H9 (cell line): ENCODE measurements around the gene GPR62. TPM values are rescaled to one million over a fixed set of nuclear protein-coding genes. Genes with fewer than 3 reads are reported as not detected.

ENCODE experiments used
- DNase-seq: peaks from one replicate; pipeline ENCODE4 v3.0.0-alpha.2; 2017
- H2AFZ ChIP-seq: one replicate; pipeline ENCODE4 v1.6.1; 2013; ENCODE audit warnings: mild to moderate bottlenecking, low read length, control low read depth, moderate library complexity
- H2AK5ac ChIP-seq: 2 replicates; pipeline ENCODE4 v1.6.1; 2013; ENCODE audit warnings: low read length, control low read depth, mixed read lengths; ENCODE audit not compliant: insufficient read length
- H2BK120ac ChIP-seq: one replicate; pipeline ENCODE4 v1.6.1; 2013; ENCODE audit warnings: low read depth, mild to moderate bottlenecking, low read length, control low read depth, inconsistent platforms; ENCODE audit not compliant: poor library complexity, severe bottlenecking
- H2BK12ac ChIP-seq: 2 replicates; pipeline ENCODE4 v1.6.1; 2013; ENCODE audit warnings: low read length, control low read depth, mixed read lengths, low read depth; ENCODE audit not compliant: insufficient read length
- H2BK15ac ChIP-seq: 2 replicates; pipeline ENCODE4 v1.6.1; 2013; ENCODE audit warnings: low read depth, low read length, control low read depth
- H2BK20ac ChIP-seq: one replicate; pipeline ENCODE4 v1.6.1; 2013; ENCODE audit warnings: low read depth, mild to moderate bottlenecking, low read length, control low read depth, inconsistent platforms; ENCODE audit not compliant: poor library complexity, severe bottlenecking
- H2BK5ac ChIP-seq: 2 replicates; pipeline ENCODE4 v1.6.1; 2013; ENCODE audit warnings: low read length, control low read depth, mixed read lengths; ENCODE audit not compliant: insufficient read length
- H3K14ac ChIP-seq: 2 replicates; pipeline ENCODE4 v1.6.1; 2013; ENCODE audit warnings: low read length, control low read depth; ENCODE audit not compliant: insufficient read depth
- H3K18ac ChIP-seq: 2 replicates; pipeline ENCODE4 v1.6.1; 2013; ENCODE audit warnings: low read depth, mild to moderate bottlenecking, mixed read lengths, low read length, control low read depth; ENCODE audit not compliant: insufficient read length
- H3K23ac ChIP-seq: 2 replicates; pipeline ENCODE4 v1.6.1; 2013; ENCODE audit warnings: low read length, control low read depth, mixed read lengths, low read depth; ENCODE audit not compliant: insufficient read length
- H3K23me2 ChIP-seq: 2 replicates; pipeline ENCODE4 v1.6.1; 2013; ENCODE audit warnings: low read depth, mild to moderate bottlenecking, mixed read lengths, low read length, control low read depth; ENCODE audit not compliant: insufficient read length, poor library complexity, severe bottlenecking
- H3K27ac ChIP-seq: 2 replicates; pipeline ENCODE4 v1.5.1; 2013; ENCODE audit warnings: low read length, control low read depth, mixed read lengths, low read depth; ENCODE audit not compliant: insufficient read length
- H3K27me3 ChIP-seq: 2 replicates; pipeline ENCODE4 v1.6.1; 2013; ENCODE audit warnings: low read length, control low read depth, inconsistent platforms; ENCODE audit not compliant: insufficient read depth
- H3K4ac ChIP-seq: 2 replicates; pipeline ENCODE4 v1.6.1; 2013; ENCODE audit warnings: low read depth, mild to moderate bottlenecking, control low read depth, inconsistent platforms, low read length, moderate library complexity
- H3K4me1 ChIP-seq: 2 replicates; pipeline ENCODE4 v1.6.1; 2013; ENCODE audit warnings: low read length, control low read depth, inconsistent platforms; ENCODE audit not compliant: insufficient read depth
- H3K4me2 ChIP-seq: 2 replicates; pipeline ENCODE4 v1.6.1; 2013; ENCODE audit warnings: low read length, control low read depth, mixed read lengths; ENCODE audit not compliant: insufficient read length, insufficient read depth
- H3K56ac ChIP-seq: 2 replicates; pipeline ENCODE4 v1.6.1; 2013; ENCODE audit warnings: low read depth, mild to moderate bottlenecking, mixed read lengths, low read length, control low read depth; ENCODE audit not compliant: insufficient read length
- H3K79me1 ChIP-seq: 2 replicates; pipeline ENCODE4 v1.6.1; 2013; ENCODE audit warnings: low read depth, mild to moderate bottlenecking, moderate library complexity, low read length, control low read depth, inconsistent platforms; ENCODE audit not compliant: insufficient read depth, poor library complexity, severe bottlenecking
- H3K79me2 ChIP-seq: 2 replicates; pipeline ENCODE4 v1.6.1; 2013; ENCODE audit warnings: low read length, control low read depth, inconsistent platforms; ENCODE audit not compliant: insufficient read depth
- H3K9ac ChIP-seq: 2 replicates; pipeline ENCODE4 v1.6.1; 2013; ENCODE audit warnings: low read length, control low read depth, mixed read lengths; ENCODE audit not compliant: insufficient read length; ENCODE audit errors: extremely low read depth
- H3K9me3 ChIP-seq: one replicate; pipeline ENCODE4 v1.6.1; 2013; ENCODE audit warnings: low read depth, low read length, inconsistent platforms; ENCODE audit not compliant: control insufficient read depth
- H3T11ph ChIP-seq: one replicate; pipeline ENCODE4 v1.6.1; 2013; ENCODE audit warnings: mild to moderate bottlenecking, low read length, control low read depth, inconsistent platforms
- H4K20me1 ChIP-seq: one replicate; pipeline ENCODE4 v1.6.1; 2013; ENCODE audit not compliant: control insufficient read depth, insufficient read length, insufficient read depth
- H4K5ac ChIP-seq: 2 replicates; pipeline ENCODE4 v1.6.1; 2013; ENCODE audit warnings: low read depth, mild to moderate bottlenecking, mixed read lengths, low read length, control low read depth; ENCODE audit not compliant: insufficient read length
- H4K8ac ChIP-seq: replicated peaks from 2 replicates; pipeline ENCODE4 v1.6.1; 2013; ENCODE audit warnings: low read length, control low read depth, mixed read lengths, low read depth; ENCODE audit not compliant: insufficient read length
- H4K91ac ChIP-seq: 2 replicates; pipeline ENCODE4 v1.6.1; 2013; ENCODE audit warnings: low read depth, mild to moderate bottlenecking, moderate library complexity, mixed read lengths, low read length, control low read depth; ENCODE audit not compliant: insufficient read length
- H3K27ac Mint-ChIP-seq, 3 experiments: 2 replicates in 2 of 3; 3 replicates in 1 of 3; pipeline ENCODE4 v1.8.0; 2020 to 2021; ENCODE audit warnings: mixed read lengths in 3 of 3, mild to moderate bottlenecking in 1 of 3, moderate library complexity in 1 of 3
- H3K27me3 Mint-ChIP-seq: 2 replicates; pipeline ENCODE4 v1.8.0; 2021; ENCODE audit warnings: low read depth, mild to moderate bottlenecking, moderate library complexity, mixed read lengths
- H3K36me3 Mint-ChIP-seq, 3 experiments: 2 replicates in 2 of 3; 3 replicates in 1 of 3; pipeline ENCODE4 v1.8.0; 2020 to 2021; ENCODE audit warnings: low read depth in 3 of 3, mixed read lengths in 3 of 3; ENCODE audit not compliant: insufficient read depth in 1 of 3
- H3K4me1 Mint-ChIP-seq, 2 experiments: 2 replicates each; pipeline ENCODE4 v1.8.0; 2020; ENCODE audit warnings: mixed read lengths in 2 of 2
- H3K4me3 Mint-ChIP-seq, 2 experiments: 2 replicates in 1 of 2; 3 replicates in 1 of 2; pipeline ENCODE4 v1.8.0; 2020 to 2021; ENCODE audit warnings: mild to moderate bottlenecking in 2 of 2, mixed read lengths in 2 of 2, moderate library complexity in 1 of 2
- H3K9me3 Mint-ChIP-seq, 2 experiments: 2 replicates in 1 of 2; 3 replicates in 1 of 2; pipeline ENCODE4 v1.8.0; 2020; ENCODE audit warnings: mild to moderate bottlenecking in 2 of 2, mixed read lengths in 2 of 2, moderate library complexity in 1 of 2
- CTCF ChIP-seq: fragments of 200-600 bp; sonication (generic); conservative IDR thresholded peaks from 3 replicates; pipeline ENCODE4 v1.8.0; 2021; ENCODE audit warnings: antibody characterized with exemption, mild to moderate bottlenecking
- WGBS: extraction: QIAGEN DNeasy Blood & Tissue Kit; methylation state at CpG from one replicate; pipeline ENCODE4 v1.1.7; 2013; ENCODE audit warnings: missing lambda C conversion rate, low lambda C conversion rate, mixed read lengths; ENCODE audit not compliant: insufficient read length; ENCODE audit errors: extremely low coverage; 5-methylcytosine and 5-hydroxymethylcytosine counted together
- total RNA-seq: library from RNA; stranded (reverse); gene quantifications from 2 replicates; pipeline ENCODE4 v1.2.1, GENCODE V29; 2021

GPR62 gene
- total RNA-seq, 1 experiment from 2014 or later, result 0.13 TPM

- Histone ChIP-seq H3K9ac (no peak overlapping the region), H2BK120ac (no peak overlapping the region), H2AFZ (no peak overlapping the region), H3T11ph (no peak overlapping the region), H3K79me2 (no peaks in the 10 kb centered on the region), H3K14ac (0 out of 2 replicates have a peak overlapping the region, but pooled peaks have one; percentile 31), H3K79me1 (no peaks in the 10 kb centered on the region), H2BK5ac (no peak overlapping the region), H2BK20ac (no peak overlapping the region), H3K4ac (no peak overlapping the region), H4K5ac (no peak overlapping the region), H2BK12ac (no peak overlapping the region), H2AK5ac (no peak overlapping the region), H2BK15ac (no peak overlapping the region), H3K9me3 (no peaks in the 10 kb centered on the region), H4K20me1 (no peaks in the 10 kb centered on the region), H4K91ac (no peak overlapping the region), H3K23me2 (no peaks in the 10 kb centered on the region), H3K56ac (no peak overlapping the region), H4K8ac (no peak overlapping the region), H3K4me1 (peaks cover 15% of the 10 kb centered on the region; the same call in 1 of the 2 replicates), H3K27ac (no peak overlapping the region), H3K18ac (peak overlapping the region; percentile 5), H3K27me3 (no peaks in the 10 kb centered on the region), H3K4me2 (peak overlapping the region; percentile 36), H3K23ac (no peak overlapping the region)
- TF ChIP-seq CTCF, result no peak
- no peaks in the 10 kb centered on the region for H3K9me3 Mint-ChIP-seq
- peak overlapping the region in 2 of 3 experiments; percentile 20 to 44; a peak in 2 of 7 replicates for H3K27ac Mint-ChIP-seq
- WGBS, result no CpG with 5 or more reads among the region's 8 CpGs
- no peak for DNase-seq
- no peaks in the 10 kb centered on the region; a peak in 1 of 7 replicates for H3K36me3 Mint-ChIP-seq
- peaks cover 50 to 62% of the 10 kb centered on the region in 2 experiments for H3K4me1 Mint-ChIP-seq
- H3K27me3 Mint-ChIP-seq, result peaks cover 4% of the 10 kb centered on the region
- peak overlapping the region; percentile 45 to 75 for H3K4me3 Mint-ChIP-seq
These were observed 51.0 kb downstream of the GPR62 start for GRCh38 chr3:52006017-52006819.
